OCI-LY3 (cell line): ENCODE data around the gene ICAM2.

ENCODE experiments used
- EZH2phosphoT487 ChIP-seq: fragments of 200-600 bp; shearing (Covaris generic); IDR thresholded peaks from 2 replicates; pipeline ENCODE4 v1.6.1; 2018; ENCODE audit warnings: antibody characterized with exemption, mixed run types, low read depth
- TF ChIP-seq, protein P1 (sequence below): fragments of 200-600, 300-600 bp; sonication (generic); IDR thresholded peaks from 2 replicates; pipeline ENCODE4 v1.5.1; 2014; ENCODE audit warnings: antibody characterized with exemption, low read length, low read depth

DNA sequence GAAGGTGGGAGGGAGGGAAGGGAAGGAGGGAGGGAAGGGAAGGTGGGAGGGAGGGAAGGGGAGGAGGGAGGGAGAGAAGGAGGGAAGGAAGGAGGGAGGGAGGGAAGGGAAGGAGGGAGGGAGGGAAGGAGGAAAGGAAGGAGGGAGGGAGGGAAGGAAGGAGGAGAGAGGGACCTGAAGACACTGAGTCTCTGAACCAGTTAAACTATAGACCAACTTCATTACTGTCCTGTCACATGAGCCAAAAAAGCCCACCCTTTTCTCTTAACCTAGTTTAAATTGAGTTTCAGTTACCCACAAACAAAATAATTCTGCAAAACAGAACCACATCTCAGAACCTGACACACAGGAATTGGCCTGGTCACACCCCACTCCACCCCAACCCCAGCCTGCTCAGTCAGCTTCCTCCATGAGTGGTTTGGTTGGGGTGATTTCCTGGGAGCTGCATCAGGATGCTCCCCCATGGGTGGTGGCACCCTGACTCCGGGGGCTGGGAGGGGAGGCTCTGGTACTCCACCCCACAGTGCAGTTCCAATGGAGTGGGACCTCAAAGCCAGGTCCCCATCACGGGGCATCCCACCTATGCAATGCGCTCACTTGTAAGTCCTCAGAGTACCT, 27.0 kb downstream of the ICAM2 start:
- TF ChIP-seq, protein P1, sequence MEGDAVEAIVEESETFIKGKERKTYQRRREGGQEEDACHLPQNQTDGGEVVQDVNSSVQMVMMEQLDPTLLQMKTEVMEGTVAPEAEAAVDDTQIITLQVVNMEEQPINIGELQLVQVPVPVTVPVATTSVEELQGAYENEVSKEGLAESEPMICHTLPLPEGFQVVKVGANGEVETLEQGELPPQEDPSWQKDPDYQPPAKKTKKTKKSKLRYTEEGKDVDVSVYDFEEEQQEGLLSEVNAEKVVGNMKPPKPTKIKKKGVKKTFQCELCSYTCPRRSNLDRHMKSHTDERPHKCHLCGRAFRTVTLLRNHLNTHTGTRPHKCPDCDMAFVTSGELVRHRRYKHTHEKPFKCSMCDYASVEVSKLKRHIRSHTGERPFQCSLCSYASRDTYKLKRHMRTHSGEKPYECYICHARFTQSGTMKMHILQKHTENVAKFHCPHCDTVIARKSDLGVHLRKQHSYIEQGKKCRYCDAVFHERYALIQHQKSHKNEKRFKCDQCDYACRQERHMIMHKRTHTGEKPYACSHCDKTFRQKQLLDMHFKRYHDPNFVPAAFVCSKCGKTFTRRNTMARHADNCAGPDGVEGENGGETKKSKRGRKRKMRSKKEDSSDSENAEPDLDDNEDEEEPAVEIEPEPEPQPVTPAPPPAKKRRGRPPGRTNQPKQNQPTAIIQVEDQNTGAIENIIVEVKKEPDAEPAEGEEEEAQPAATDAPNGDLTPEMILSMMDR = no peak
- no peak for TF ChIP-seq EZH2phosphoT487
